ENCODE results near the gene NEFH. TPM values are rescaled to one million over a fixed set of nuclear protein-coding genes. Genes with fewer than 3 reads are reported as not detected.

NEFH gene
- total RNA-seq, 4 donors from 2014 or later = 0.23 to 3.0 (median 0.53) TPM

DNA sequence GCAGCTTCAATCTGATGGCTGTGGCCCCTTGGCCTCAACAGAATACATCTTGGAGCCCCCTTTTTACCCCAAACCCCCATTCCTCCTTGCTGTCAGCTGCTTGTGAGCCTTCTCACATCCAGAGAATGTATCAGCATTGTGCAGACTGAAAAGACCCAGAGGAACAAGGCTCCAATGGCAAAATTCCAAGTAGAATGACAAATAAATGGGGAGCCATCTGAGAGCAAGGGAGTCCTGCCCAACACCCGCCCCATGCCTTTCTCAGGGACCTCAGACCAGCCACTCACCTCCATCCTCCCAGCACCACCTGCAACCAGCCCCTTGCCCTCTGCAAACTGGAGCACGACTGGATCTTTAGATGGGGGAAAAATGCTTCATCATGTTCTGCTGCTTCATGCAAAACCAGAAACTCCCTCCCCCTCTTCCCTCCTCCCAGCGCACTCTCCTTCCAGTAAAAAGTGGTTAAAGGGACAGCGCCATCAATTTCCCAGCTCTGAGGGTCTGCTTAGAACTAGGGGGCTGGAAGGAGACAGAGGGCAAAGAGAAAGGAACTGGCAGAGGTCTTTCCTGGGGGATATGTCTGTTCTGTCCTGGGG, 2.2 kb upstream of the NEFH start:
- no peak for DNase-seq (ENCODE audit: low spot score in 2 of 2)
- intact Hi-C loops (cut with DNase I; ENCODE audit: low total_unique reads) = no loop called here
- 21 to 30% methylated on average over 4 of the region's 4 CpGs for WGBS, 2 donors
- TF ChIP-seq POLR2A (IDR thresholded peaks at IDR 0.05) = no peak
- TF ChIP-seq, protein P1, sequence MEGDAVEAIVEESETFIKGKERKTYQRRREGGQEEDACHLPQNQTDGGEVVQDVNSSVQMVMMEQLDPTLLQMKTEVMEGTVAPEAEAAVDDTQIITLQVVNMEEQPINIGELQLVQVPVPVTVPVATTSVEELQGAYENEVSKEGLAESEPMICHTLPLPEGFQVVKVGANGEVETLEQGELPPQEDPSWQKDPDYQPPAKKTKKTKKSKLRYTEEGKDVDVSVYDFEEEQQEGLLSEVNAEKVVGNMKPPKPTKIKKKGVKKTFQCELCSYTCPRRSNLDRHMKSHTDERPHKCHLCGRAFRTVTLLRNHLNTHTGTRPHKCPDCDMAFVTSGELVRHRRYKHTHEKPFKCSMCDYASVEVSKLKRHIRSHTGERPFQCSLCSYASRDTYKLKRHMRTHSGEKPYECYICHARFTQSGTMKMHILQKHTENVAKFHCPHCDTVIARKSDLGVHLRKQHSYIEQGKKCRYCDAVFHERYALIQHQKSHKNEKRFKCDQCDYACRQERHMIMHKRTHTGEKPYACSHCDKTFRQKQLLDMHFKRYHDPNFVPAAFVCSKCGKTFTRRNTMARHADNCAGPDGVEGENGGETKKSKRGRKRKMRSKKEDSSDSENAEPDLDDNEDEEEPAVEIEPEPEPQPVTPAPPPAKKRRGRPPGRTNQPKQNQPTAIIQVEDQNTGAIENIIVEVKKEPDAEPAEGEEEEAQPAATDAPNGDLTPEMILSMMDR (IDR thresholded peaks at IDR 0.05) = no peak
- H3K4me3 ChIP-seq (ENCODE audit: low read depth, poor library complexity, severe bottlenecking) = no peak overlapping the region

DNA sequence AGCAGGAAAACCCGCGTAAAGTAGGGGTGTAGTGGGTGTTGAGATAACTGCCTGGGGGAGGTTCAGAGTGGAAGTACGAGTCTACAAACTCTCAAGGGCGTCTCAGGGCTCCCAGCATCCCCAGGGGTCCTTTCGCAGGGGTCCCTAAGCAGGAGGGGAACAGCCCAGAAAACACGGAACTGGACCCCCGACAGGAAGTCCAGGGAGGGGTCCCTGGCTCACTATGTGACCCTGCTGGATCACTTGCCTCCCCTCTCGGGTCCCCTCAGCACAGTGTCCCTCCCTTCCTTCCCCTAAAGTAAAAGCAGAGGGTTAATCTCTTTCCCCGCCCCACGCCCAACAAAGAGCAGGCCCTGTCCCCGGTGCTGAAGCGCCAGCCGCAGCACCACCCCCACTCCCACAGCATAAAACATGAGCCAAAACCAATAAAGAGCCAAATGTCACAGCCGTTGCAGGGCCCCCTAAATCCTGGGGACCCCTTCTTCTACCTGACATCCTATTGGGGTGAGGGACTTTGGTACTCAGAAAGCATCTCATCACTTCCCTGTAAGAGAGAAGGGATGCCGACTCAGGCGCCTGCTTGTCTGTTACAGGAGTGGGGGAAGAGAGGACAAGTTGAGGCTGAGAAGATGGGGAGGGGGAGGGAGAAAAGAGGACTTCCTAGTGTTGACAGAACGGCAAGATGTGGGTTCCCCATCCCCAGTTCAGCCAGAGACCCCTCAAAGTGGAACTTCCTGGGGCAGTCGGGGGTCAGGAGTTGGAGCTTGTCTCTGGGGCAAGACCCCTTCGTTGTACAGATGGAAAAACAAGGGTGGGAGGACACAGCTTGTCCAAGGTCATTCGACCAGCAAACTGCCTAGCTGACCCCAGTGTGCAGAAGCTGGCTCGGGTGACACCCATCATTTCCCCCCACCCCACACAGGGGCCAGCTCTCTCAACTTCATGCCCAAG, 1.4 kb upstream of the NEFH start:
- intact Hi-C loops (cut with DNase I; ENCODE audit: low total_unique reads) = no loop called here
- TF ChIP-seq POLR2A (IDR thresholded peaks at IDR 0.05) = no peak
- TF ChIP-seq, protein P1 (IDR thresholded peaks at IDR 0.05) = no peak
- H3K4me3 ChIP-seq (ENCODE audit: low read depth, poor library complexity, severe bottlenecking) = no peak overlapping the region
- no peak for DNase-seq (ENCODE audit: low spot score in 2 of 2)
- 12 to 15% methylated on average over 20 to 21 of the region's 21 CpGs for WGBS, 2 donors

DNA sequence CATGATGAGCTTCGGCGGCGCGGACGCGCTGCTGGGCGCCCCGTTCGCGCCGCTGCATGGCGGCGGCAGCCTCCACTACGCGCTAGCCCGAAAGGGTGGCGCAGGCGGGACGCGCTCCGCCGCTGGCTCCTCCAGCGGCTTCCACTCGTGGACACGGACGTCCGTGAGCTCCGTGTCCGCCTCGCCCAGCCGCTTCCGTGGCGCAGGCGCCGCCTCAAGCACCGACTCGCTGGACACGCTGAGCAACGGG, 169 bp downstream of the NEFH start:
- no peak for DNase-seq (ENCODE audit: low spot score in 2 of 2)
- TF ChIP-seq POLR2A (IDR thresholded peaks at IDR 0.05) = no peak
- TF ChIP-seq, protein P1 (IDR thresholded peaks at IDR 0.05) = no peak
- WGBS, 2 donors = 3 to 6% methylated on average over 18 to 23 of the region's 39 CpGs
- H3K4me3 ChIP-seq (ENCODE audit: low read depth, poor library complexity, severe bottlenecking) = no peak overlapping the region
- intact Hi-C loops (cut with DNase I; ENCODE audit: low total_unique reads) = no loop called here

DNA sequence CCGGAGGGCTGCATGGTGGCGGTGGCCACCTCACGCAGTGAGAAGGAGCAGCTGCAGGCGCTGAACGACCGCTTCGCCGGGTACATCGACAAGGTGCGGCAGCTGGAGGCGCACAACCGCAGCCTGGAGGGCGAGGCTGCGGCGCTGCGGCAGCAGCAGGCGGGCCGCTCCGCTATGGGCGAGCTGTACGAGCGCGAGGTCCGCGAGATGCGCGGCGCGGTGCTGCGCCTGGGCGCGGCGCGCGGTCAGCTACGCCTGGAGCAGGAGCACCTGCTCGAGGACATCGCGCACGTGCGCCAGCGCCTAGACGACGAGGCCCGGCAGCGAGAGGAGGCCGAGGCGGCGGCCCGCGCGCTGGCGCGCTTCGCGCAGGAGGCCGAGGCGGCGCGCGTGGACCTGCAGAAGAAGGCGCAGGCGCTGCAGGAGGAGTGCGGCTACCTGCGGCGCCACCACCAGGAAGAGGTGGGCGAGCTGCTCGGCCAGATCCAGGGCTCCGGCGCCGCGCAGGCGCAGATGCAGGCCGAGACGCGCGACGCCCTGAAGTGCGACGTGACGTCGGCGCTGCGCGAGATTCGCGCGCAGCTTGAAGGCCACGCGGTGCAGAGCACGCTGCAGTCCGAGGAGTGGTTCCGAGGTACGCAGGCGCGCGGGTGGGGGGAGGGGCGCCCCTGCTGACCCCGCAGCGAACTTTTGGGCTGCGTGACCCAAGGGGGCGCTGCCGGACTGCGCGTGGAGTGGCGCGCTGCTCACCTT, 670 bp downstream of the NEFH start:
- intact Hi-C loops (cut with DNase I; ENCODE audit: low total_unique reads) = no loop called here
- H3K4me3 ChIP-seq (ENCODE audit: low read depth, poor library complexity, severe bottlenecking) = no peak overlapping the region
- 6 to 18% methylated on average over 7 to 52 of the region's 107 CpGs for WGBS, 2 donors
- DNase-seq (ENCODE audit: low spot score in 2 of 2) = no peak
- TF ChIP-seq, protein P1 (IDR thresholded peaks at IDR 0.05) = no peak
- no peak for TF ChIP-seq POLR2A (IDR thresholded peaks at IDR 0.05)

DNA sequence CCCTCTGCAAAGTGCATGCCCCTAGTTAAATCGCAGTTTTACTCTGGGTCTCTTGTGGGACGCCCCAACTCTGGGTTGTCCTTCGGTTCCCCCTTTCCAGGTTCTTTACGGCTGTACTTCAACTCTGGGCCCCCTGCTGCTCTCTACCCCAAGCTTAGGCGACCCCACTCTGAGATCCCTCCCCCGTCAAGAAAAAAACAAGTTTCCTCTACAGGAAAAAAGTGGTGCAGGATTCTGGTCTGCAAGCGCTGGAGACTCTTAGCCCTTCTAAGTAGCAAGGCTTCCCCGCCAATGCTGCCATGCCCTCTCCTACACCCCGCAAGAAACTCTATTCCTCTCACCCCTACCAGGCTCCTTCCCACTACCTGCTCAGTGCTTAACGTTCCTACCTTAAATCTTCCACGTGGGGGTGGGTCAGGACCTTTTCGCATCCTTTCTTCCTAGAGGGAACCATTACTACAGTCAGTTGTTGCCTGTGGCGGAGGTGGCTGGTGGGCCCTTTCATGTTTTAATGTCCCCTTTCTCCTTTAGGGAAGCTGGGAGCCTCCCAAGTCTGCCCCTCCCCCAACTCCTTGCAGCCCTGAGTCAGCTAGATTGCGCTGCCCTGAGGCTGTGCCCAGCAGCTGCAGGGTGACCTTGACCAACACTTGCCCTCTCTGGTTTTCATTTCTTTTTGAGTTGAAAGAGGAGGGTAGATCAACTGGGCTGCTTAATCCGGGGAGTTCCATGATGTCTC, 1.4 kb downstream of the NEFH start:
- DNase-seq (ENCODE audit: low spot score in 2 of 2) = no peak
- intact Hi-C loops (cut with DNase I; ENCODE audit: low total_unique reads) = no loop called here
- H3K4me3 ChIP-seq (ENCODE audit: low read depth, poor library complexity, severe bottlenecking) = no peak overlapping the region
- no peak for TF ChIP-seq POLR2A (IDR thresholded peaks at IDR 0.05)
- TF ChIP-seq, protein P1 (IDR thresholded peaks at IDR 0.05) = no peak
- 15 to 25% methylated on average over 15 of the region's 15 CpGs for WGBS, 2 donors

Measured in lower leg skin (tissue), 4 donors.